AG10803 (cell line): ENCODE data around the gene DAPK3.
A peak's percentile ranks its signal among the peaks of the same experiment; 100 is the strongest.

Experiments
- DNase-seq: peaks from one replicate; pipeline ENCODE4 v3.0.0; 2010; ENCODE audit warnings: low read depth
- H3K4me3 ChIP-seq: 2 replicates; pipeline ENCODE4 v1.5.1; 2011; ENCODE audit warnings: mild to moderate bottlenecking, low read length, control low read depth
- CTCF ChIP-seq: conservative IDR thresholded peaks from 2 replicates; pipeline ENCODE4 v1.5.1; 2011; ENCODE audit warnings: mild to moderate bottlenecking, low read length, control low read depth, inconsistent platforms

DAPK3 gene

GRCh38 chr19:3979674-3980352 lies 8.9 kb upstream of the DAPK3 start:
- H3K4me3 ChIP-seq = no peak overlapping the region
- DNase-seq = no peak
- TF ChIP-seq CTCF = no peak

GRCh38 chr19:3979289-3979673 lies 8.4 kb upstream of the DAPK3 start:
- no peak for TF ChIP-seq CTCF
- H3K4me3 ChIP-seq = no peak overlapping the region

DNA sequence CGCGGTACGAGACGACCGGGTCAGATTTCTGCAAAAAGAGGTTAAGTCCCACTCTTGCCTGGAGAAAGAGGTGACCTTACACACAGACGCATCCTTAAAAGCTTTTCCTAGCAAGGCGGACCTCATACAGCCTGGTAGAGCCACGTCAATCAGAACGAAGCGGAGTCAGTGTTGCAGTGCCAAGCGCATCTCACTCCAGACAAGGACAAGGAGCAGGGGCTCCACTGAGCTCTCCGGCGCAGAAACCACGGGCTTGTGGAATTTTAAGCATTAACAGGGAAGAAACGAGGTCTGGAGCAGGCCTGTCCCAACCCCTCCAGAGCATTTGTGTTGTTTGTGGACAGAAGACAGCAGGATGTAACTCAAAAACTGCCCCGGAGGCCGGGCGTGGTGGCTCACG lies 7.2 kb upstream of the DAPK3 start:
- H3K4me3 ChIP-seq = no peak overlapping the region
- no peak for TF ChIP-seq CTCF

More at GRCh38 chr19:3979289-3979673, 8.4 kb upstream of the DAPK3 start:
- DNase-seq = no peak

DNA sequence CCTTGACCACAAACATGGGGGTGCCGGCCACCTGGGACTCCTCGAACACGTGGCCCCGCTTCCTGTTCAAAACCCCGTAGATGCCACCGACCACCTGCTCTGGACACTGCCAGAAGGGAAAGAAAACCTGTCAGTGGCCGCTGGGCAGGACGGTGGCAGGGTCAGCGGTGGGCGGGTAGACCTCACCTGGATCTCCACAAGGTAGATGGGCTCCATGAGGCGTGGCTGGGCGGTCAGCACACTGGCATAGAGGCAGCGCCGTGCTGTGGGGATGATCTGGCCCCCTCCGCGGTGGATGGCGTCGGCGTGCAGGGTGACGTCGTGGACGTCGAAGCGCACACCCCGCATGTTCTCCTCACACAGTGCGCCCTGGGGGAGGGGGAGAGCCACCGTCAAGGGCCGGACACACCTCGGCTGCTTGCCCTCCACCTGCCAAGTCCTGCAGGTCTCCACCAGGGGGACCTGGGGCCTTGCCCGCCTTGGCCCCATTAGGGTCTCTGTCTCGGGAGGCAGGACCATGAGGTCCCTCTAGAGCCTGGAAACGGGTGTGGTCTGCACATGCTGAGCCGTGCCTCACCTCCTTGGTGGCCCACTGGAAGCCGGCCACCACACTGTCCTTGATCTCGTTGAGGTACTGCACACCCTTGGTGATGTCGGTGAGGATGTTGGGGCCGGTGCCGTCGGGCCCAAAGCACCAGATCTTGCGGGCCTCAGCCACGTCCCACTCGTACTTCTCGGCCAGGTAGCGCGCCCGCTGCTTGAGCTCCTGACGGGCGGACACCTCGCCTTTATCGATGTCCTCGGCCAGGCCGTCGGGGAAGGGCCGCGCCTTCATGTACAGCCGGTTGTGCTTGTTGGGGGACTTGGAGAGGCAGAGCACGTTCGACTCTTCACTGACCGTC lies 6.6 kb upstream of the DAPK3 start:
- no peak overlapping the region for H3K4me3 ChIP-seq
- no peak for DNase-seq
- no peak for TF ChIP-seq CTCF

More for the DNA sequence above, 7.2 kb upstream of the DAPK3 start:
- DNase-seq = no peak

DNA sequence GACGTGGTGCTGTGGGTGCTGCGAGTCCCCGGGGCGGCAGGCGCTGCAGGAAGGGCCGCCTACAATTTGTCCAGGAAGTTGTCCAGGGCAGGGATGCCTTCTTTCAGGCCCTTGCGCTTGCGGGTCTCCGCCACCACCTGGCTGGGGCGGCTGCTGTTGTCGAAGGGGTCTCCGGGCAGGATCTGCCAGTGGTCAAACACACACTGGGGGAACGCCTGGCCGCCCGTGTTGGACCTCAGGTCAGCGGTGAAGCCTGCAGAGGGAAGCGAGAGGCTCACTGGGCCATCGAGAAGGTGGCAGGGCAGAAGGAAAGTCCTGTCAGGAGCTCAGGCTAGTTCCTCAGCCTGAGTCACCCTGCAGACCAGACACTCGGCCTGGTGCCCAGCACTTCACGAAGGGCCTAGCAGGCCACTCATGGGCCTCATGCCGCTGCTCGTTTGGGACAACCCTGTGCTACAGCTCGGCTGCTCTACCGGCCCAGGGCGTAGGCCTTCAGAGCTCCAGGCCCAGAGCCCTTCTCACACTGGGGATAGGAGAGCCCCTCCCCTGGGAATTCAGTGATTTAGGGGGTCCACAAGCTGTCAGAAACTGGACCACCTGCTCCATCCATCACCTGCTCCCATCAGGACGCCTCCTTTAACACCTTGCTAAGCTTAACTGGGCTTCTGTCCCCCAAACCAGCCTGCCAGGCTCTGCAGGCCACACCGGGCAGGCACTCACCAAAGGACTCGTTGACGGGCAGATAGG lies 5.8 kb upstream of the DAPK3 start:
- no peak overlapping the region for H3K4me3 ChIP-seq
- TF ChIP-seq CTCF = no peak
- peak; percentile 36 for DNase-seq

DNA sequence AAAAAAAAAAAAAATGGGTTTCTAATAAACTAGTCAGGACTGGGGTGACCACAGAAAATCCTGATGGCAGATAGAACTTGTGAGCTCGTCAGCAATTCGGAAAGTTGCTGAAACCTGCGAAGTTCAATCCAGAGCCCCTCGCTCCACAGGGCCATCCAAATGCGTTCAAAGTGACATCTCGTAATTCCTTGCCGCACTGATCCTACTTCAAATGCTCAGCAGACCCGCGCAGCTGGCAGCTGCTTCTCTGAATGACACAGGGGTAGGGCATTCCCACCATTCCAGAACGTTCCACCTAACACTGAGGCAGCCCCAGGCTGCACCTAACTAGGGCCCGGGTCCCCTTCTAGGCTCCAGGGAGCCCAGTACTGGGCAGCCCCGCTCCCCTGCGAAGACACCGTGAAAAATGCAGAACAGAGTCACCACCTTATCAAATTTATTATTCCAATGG lies 4.8 kb upstream of the DAPK3 start:
- no peak for DNase-seq
- no peak for TF ChIP-seq CTCF
- no peak overlapping the region for H3K4me3 ChIP-seq
